ENCODE results near the gene FNDC10. TPM values are rescaled to one million over a fixed set of nuclear protein-coding genes. Genes with fewer than 3 reads are reported as not detected.

The FNDC10 gene
- total RNA-seq, 4 donors from 2014 or later: 0.50 to 1.9 (median 0.84) TPM; not detected in 1

DNA sequence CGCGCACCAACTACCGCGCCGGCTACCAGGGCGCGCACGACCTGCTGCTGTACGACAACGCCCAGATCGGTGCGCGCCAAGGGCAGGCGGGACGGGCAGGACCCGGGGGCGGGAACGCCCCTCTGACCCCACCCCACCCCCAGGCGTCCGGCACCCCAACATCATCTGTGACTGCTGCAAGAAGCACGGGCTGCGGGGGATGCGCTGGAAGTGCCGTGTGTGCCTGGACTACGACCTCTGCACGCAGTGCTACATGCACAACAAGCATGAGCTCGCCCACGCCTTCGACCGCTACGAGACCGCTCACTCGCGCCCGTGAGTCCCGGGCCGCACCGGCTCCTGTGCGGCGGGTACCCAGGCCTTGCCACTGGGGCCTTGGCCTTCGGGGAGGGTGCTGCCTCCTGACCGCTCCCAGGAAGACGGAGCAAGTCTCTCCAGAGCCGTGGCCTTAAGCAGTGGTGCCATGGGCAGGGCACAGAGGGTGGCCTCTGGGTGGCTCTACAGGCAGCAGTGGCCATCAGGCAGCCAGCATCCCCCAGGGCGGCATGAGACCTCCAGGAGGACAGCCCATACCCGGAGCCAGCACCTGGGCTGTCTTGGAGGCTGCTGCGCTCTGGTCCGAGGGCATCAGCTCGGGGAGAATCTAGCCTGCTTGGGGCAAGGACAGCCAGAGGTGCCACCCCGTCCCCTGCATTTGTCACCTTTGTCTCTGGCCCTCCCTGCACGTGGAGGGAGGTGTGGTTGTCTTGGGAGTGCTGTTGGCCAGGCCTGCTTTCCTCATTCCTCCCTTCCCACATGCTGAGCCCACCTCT, 23.9 kb upstream of the FNDC10 start:
- no peak overlapping the region for H3K4me3 ChIP-seq
- peaks cover 0 to 15% (median 6%) of the 10 kb centered on the region in 4 donors for H3K4me1 ChIP-seq
- no peak overlapping the region for H3K27ac ChIP-seq (replicated peaks in 1 of 4)
- no peak for TF ChIP-seq POLR2A (IDR thresholded peaks at IDR 0.05; ENCODE audit: low read depth)
- no peak for TF ChIP-seq EP300 (IDR thresholded peaks at IDR 0.05)
- TF ChIP-seq POLR2AphosphoS5 (IDR thresholded peaks at IDR 0.05): no peak
- TF ChIP-seq, protein P1, sequence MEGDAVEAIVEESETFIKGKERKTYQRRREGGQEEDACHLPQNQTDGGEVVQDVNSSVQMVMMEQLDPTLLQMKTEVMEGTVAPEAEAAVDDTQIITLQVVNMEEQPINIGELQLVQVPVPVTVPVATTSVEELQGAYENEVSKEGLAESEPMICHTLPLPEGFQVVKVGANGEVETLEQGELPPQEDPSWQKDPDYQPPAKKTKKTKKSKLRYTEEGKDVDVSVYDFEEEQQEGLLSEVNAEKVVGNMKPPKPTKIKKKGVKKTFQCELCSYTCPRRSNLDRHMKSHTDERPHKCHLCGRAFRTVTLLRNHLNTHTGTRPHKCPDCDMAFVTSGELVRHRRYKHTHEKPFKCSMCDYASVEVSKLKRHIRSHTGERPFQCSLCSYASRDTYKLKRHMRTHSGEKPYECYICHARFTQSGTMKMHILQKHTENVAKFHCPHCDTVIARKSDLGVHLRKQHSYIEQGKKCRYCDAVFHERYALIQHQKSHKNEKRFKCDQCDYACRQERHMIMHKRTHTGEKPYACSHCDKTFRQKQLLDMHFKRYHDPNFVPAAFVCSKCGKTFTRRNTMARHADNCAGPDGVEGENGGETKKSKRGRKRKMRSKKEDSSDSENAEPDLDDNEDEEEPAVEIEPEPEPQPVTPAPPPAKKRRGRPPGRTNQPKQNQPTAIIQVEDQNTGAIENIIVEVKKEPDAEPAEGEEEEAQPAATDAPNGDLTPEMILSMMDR (IDR thresholded peaks at IDR 0.05): no peak
- H3K27me3 ChIP-seq: peaks cover 0 to 9% (median 0%) of the 10 kb centered on the region in 4 donors
- H3K9me3 ChIP-seq: no peaks in the 10 kb centered on the region
- H3K36me3 ChIP-seq: peaks cover 12 to 58% (median 44%) of the 10 kb centered on the region in 4 donors
- intact Hi-C loops (cut with DNase I): no loop called here
- 85% methylated on average over 11 of the region's 51 CpGs for WGBS
- no peak for DNase-seq (ENCODE audit: extremely low spot score)

DNA sequence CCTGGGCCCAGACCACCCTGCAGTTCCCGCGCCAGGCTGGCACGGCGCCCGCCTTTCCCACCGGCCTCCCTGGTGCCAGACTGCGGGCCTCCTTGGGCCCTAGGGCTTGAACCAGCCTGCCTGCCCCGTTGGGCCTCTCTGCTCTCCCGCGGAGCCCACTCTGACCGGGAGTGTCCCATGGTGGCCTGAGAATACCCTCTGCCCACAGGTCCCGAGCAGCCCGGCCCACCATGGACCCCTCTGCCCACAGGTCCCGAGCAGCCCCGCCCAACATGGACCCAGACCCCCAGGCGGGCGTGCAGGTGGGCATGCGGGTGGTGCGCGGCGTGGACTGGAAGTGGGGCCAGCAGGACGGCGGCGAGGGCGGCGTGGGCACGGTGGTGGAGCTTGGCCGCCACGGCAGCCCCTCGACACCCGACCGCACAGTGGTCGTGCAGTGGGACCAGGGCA, 23.3 kb upstream of the FNDC10 start:
- Histone ChIP-seq H3K9me3 (no peaks in the 10 kb centered on the region), H3K27me3 (peaks cover 0 to 3% (median 0%) of the 10 kb centered on the region in 4 donors), H3K27ac (replicated peaks in 1 of 4) (no peak overlapping the region), H3K4me1 (peaks cover 0 to 15% (median 7%) of the 10 kb centered on the region in 4 donors), H3K4me3 (no peak overlapping the region), H3K36me3 (peaks cover 7 to 58% (median 42%) of the 10 kb centered on the region in 4 donors)
- 94% methylated on average over 6 of the region's 33 CpGs for WGBS
- no peak for DNase-seq (ENCODE audit: extremely low spot score)
- no peak for TF ChIP-seq EP300 (IDR thresholded peaks at IDR 0.05)
- TF ChIP-seq, protein P1 (IDR thresholded peaks at IDR 0.05): no peak
- no peak for TF ChIP-seq POLR2AphosphoS5 (IDR thresholded peaks at IDR 0.05)
- TF ChIP-seq POLR2A (IDR thresholded peaks at IDR 0.05; ENCODE audit: low read depth): no peak
- intact Hi-C loops (cut with DNase I): no loop called here

DNA sequence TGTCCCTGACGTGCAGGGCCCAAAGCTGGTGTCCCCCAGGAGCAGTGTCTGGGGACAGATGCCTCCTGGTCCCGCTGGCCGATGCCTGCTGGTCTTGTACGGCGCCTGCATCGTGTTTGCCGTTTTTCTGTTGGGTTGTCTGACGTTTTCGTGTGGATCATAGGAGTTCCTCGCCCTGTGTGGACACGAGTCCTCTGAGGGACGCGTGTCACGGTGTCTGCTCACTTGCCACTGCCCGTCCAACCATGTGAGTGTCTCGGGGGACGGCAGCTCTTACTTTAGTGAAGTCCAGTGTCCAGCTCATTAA, 22.8 kb upstream of the FNDC10 start:
- intact Hi-C loops (cut with DNase I): no loop called here
- 93% methylated on average over 13 of the region's 17 CpGs for WGBS
- Histone ChIP-seq H3K27ac (replicated peaks in 1 of 4) (no peak overlapping the region), H3K4me1 (peaks cover 1 to 19% (median 9%) of the 10 kb centered on the region in 4 donors), H3K36me3 (peaks cover 6 to 58% (median 41%) of the 10 kb centered on the region in 4 donors), H3K4me3 (no peak overlapping the region), H3K9me3 (no peaks in the 10 kb centered on the region), H3K27me3 (no peaks in the 10 kb centered on the region)
- DNase-seq (ENCODE audit: extremely low spot score): no peak
- TF ChIP-seq, protein P1 (IDR thresholded peaks at IDR 0.05): no peak
- TF ChIP-seq POLR2AphosphoS5 (IDR thresholded peaks at IDR 0.05) (no peak), EP300 (IDR thresholded peaks at IDR 0.05) (no peak), POLR2A (IDR thresholded peaks at IDR 0.05; ENCODE audit: low read depth) (no peak)

DNA sequence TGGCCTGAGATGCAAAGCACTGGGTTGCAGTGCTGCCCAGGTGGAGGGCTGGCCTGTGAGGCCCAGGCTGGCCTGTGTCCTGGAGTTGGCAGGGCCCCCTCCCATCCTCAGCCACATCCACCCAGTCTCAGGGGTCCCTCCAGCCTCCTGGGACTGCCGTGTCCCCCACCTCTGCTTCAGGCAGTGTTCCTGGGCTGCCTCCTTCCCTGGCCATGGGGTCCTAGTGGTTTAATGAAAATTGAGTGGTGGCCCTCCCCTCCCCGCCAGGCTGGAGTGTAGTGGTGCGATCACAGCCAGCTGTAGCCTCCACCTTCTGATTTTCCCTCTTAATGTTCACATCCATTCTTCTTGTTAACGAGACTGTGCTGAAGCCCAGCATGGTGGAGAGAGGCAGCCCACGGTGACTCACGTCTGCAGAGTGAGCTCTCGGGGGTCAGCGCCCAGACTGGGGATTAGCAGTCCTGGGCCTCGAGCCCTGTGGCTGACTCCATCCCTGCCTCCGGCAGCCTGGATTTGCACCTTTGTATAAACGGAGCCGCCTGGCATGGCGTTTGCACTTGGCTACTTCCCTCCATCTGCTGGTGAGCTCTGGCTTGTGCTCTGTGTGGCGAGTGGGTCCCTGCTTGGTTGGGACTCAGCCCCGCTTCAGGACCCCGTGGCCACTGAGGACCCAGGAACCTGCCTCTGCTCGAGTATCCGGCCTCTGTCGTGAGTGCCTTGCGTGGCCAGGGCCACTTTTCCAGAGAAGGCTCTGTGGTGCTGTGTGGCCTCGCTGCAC, 22.3 kb upstream of the FNDC10 start:
- Histone ChIP-seq H3K36me3 (peaks cover 4 to 58% (median 42%) of the 10 kb centered on the region in 4 donors), H3K4me1 (peaks cover 7 to 25% (median 12%) of the 10 kb centered on the region in 4 donors), H3K9me3 (no peaks in the 10 kb centered on the region), H3K27me3 (no peaks in the 10 kb centered on the region), H3K27ac (replicated peaks in 1 of 4) (no peak overlapping the region), H3K4me3 (no peak overlapping the region)
- DNase-seq (ENCODE audit: extremely low spot score): no peak
- TF ChIP-seq, protein P1 (IDR thresholded peaks at IDR 0.05): no peak
- no peak for TF ChIP-seq POLR2AphosphoS5 (IDR thresholded peaks at IDR 0.05)
- no peak for TF ChIP-seq EP300 (IDR thresholded peaks at IDR 0.05)
- no peak for TF ChIP-seq POLR2A (IDR thresholded peaks at IDR 0.05; ENCODE audit: low read depth)
- 57% methylated on average over 12 of the region's 21 CpGs for WGBS
- intact Hi-C loops (cut with DNase I): no loop called here

Data from esophagus muscularis mucosa (tissue), 4 donors.